Gastroesophageal sphincter (tissue), 4 donors: ENCODE measurements around the gene MGAT4A. TPM values are rescaled to one million over a fixed set of nuclear protein-coding genes. Genes with fewer than 3 reads are reported as not detected.
A peak's percentile ranks its signal among the peaks of the same experiment; 100 is the strongest.

ENCODE experiments used
- ATAC-seq: fragments of 150-250 bp; one replicate; pipeline ENCODE4 v1.9.1; 2016; ENCODE audit warnings: mild to moderate bottlenecking, moderate library complexity
- H3K27ac ChIP-seq, 4 donors: fragments of 200-600 bp; sonication (generic) in 3 of 4; 1 replicate in 3 of 4; 2 replicates in 1 of 4; pipeline ENCODE4 v1.5.1; 2016 to 2019
- H3K27me3 ChIP-seq: fragments of 200-600 bp; sonication (generic); one replicate; pipeline ENCODE4 v1.5.1; 2019
- H3K36me3 ChIP-seq, 2 donors: fragments of 200-600 bp; sonication (generic); one replicate each; pipeline ENCODE4 v1.5.1; 2019; ENCODE audit warnings: control low read depth in 1 of 2
- H3K4me1 ChIP-seq, 3 donors: fragments of 200-600 bp; sonication (generic); 1 replicate in 2 of 3; 2 replicates in 1 of 3; pipeline ENCODE4 v1.5.1; 2016 to 2019; ENCODE audit warnings: control low read depth in 2 of 3
- H3K4me3 ChIP-seq, 2 donors: fragments of 200-600 bp; sonication (generic); one replicate each; pipeline ENCODE4 v1.5.1; 2019; ENCODE audit warnings: mild to moderate bottlenecking in 1 of 2, moderate library complexity in 1 of 2
- H3K9me3 ChIP-seq, 3 donors: fragments of 200-600 bp; sonication (generic); one replicate each; pipeline ENCODE4 v1.5.1; 2017 to 2019; ENCODE audit warnings: control low read depth in 2 of 3
- EP300 ChIP-seq: sonication (generic); formaldehyde crosslinking; IDR thresholded peaks from one replicate; pipeline ENCODE4 v1.6.1; 2017; ENCODE audit warnings: antibody characterized with exemption, mild to moderate bottlenecking
- POLR2A ChIP-seq, 2 donors: fragments of 450-650 bp; IDR thresholded peaks; one replicate each; pipeline ENCODE4 v1.6.1; 2017; ENCODE audit warnings: antibody characterized with exemption in 2 of 2, mild to moderate bottlenecking in 2 of 2, moderate library complexity in 1 of 2
- POLR2AphosphoS5 ChIP-seq: sonication (generic); formaldehyde crosslinking; IDR thresholded peaks from one replicate; pipeline ENCODE4 v1.6.1; 2017; ENCODE audit warnings: antibody characterized with exemption
- WGBS, 2 donors: methylation state at CpG; one replicate each; pipeline ENCODE4 v1.1.5; 2018; ENCODE audit warnings: low coverage in 1 of 2; 5-methylcytosine and 5-hydroxymethylcytosine counted together
- total RNA-seq, 4 donors: library from RNA; depleted of rRNA; stranded (reverse); fragments of >200 nt; gene quantifications; one replicate each; pipeline ENCODE4 v1.1.0, GENCODE V29; 2016
- TF ChIP-seq, protein P1 (sequence below), 4 experiments: fragments of 200-600 bp in 2 of 4; fragments of 450-650 bp in 2 of 4; sonication (generic) in 1 of 4; IDR thresholded peaks; one replicate each; pipeline ENCODE4 v1.5.1; 2017 to 2019; ENCODE audit warnings: antibody characterized with exemption in 4 of 4, mild to moderate bottlenecking in 2 of 4, moderate library complexity in 2 of 4

The MGAT4A gene
- total RNA-seq, 4 donors from 2014 or later, result 12.7 to 33.0 (median 21.2) TPM

DNA sequence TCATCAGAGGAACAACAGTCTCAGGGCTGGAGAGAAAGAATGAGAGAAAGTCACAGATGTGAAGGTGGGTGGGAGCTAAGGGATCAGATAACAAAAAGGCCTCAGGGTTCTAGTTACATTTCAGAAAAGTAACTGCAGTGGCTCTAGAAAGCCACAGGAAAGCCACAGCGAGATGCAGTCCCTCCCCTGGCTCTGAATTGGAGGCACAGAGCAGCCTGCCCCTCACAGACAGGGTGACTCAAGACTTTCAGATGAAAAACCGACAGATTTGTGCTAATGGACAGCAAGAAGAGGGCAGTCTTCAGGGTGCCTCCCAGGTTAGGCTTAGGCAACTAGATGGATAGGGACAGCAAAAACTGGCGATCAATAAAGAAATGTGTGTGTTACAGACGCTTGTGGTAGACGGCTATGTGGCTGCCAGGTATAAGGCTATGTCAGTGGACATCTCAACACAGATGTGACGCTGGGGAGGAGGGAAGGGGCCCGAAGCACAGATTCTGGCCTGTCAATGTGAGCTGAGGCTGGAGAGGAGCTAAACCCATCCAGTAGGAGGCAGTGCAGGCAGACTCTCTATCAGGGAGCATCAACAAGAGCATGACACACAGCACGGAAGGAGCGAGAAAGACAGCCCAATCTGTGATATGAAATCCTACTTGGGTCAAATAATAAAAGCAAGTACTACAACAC lies 96.4 kb downstream of the MGAT4A start:
- Histone ChIP-seq H3K9me3 (no peaks in the 10 kb centered on the region), H3K36me3 (peaks cover 0 to 73% of the 10 kb centered on the region in 2 donors), H3K27me3 (no peaks in the 10 kb centered on the region), H3K27ac (no peak overlapping the region), H3K4me3 (no peak overlapping the region), H3K4me1 (no peaks in the 10 kb centered on the region)
- no peak for TF ChIP-seq POLR2AphosphoS5
- no peak for TF ChIP-seq EP300
- no peak for TF ChIP-seq POLR2A (IDR thresholded peaks at IDR 0.05)
- TF ChIP-seq, protein P1, sequence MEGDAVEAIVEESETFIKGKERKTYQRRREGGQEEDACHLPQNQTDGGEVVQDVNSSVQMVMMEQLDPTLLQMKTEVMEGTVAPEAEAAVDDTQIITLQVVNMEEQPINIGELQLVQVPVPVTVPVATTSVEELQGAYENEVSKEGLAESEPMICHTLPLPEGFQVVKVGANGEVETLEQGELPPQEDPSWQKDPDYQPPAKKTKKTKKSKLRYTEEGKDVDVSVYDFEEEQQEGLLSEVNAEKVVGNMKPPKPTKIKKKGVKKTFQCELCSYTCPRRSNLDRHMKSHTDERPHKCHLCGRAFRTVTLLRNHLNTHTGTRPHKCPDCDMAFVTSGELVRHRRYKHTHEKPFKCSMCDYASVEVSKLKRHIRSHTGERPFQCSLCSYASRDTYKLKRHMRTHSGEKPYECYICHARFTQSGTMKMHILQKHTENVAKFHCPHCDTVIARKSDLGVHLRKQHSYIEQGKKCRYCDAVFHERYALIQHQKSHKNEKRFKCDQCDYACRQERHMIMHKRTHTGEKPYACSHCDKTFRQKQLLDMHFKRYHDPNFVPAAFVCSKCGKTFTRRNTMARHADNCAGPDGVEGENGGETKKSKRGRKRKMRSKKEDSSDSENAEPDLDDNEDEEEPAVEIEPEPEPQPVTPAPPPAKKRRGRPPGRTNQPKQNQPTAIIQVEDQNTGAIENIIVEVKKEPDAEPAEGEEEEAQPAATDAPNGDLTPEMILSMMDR (IDR thresholded peaks at IDR 0.05), result no peak
- 77 to 78% methylated on average over 5 to 8 of the region's 9 CpGs for WGBS, 2 donors
- no peak for ATAC-seq

DNA sequence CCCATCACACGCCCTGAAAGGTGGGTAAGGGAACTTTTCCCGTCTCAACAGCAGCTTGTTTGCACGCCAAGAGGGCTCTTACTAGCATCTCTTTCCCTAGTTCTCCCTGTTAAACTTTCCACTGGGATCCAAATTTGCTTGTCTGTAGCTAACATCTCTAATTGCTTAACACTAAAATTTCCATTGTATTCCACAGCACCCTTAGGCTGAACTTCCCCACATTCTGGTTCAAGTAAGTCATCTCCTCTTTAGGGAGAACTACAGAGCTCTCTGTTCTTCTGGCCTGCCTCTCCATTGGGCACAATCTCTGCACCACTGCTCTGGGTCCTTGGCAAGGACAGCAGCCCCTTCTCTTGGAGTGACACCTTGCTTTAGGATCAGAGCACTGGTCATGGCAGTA lies 98.6 kb downstream of the MGAT4A start:
- no peaks in the 10 kb centered on the region for H3K27me3 ChIP-seq
- no peak for TF ChIP-seq POLR2AphosphoS5
- TF ChIP-seq POLR2A (IDR thresholded peaks at IDR 0.05), result no peak
- no peak for TF ChIP-seq EP300
- TF ChIP-seq, protein P1 (IDR thresholded peaks at IDR 0.05), result no peak
- 90% methylated on average over 2 of the region's 3 CpGs; no CpG with 5 or more reads in 1 of the 2 donors for WGBS, 2 donors
- peaks cover 0 to 54% of the 10 kb centered on the region in 2 donors for H3K36me3 ChIP-seq
- H3K9me3 ChIP-seq, result no peaks in the 10 kb centered on the region
- no peak overlapping the region for H3K27ac ChIP-seq
- no peaks in the 10 kb centered on the region for H3K4me1 ChIP-seq
- ATAC-seq, result no peak
- no peak overlapping the region for H3K4me3 ChIP-seq

DNA sequence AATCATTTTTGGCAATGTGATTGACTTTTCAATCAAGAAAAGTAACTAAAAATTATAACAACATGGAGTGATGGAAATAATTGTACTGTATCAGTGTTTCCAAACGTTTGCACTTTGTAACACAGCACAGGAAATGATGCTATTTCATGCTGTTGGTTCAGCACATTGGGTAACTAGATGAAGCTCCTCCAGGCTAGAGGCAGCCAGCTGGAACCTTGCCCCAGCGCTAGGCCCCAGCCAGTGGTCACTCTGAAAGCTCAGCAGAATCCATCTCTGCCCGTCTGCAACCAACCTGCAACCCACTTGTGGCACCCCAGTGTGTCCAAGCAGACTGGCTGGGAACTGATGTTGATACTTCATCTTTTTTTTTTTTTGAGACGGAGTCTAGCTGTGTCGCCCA lies 107.3 kb downstream of the MGAT4A start:
- no peaks in the 10 kb centered on the region for H3K4me1 ChIP-seq
- H3K36me3 ChIP-seq, result peaks cover 0 to 31% of the 10 kb centered on the region in 2 donors
- H3K27ac ChIP-seq, result no peak overlapping the region
- H3K4me3 ChIP-seq, result no peak overlapping the region
- WGBS, 2 donors, result 49 to 79% methylated on average over 3 to 5 of the region's 5 CpGs
- no peak for TF ChIP-seq EP300
- TF ChIP-seq, protein P1 (IDR thresholded peaks at IDR 0.05), result no peak
- TF ChIP-seq POLR2A (IDR thresholded peaks at IDR 0.05), result no peak
- TF ChIP-seq POLR2AphosphoS5, result no peak
- no peaks in the 10 kb centered on the region for H3K9me3 ChIP-seq
- ATAC-seq, result peak; percentile 84
- no peaks in the 10 kb centered on the region for H3K27me3 ChIP-seq

DNA sequence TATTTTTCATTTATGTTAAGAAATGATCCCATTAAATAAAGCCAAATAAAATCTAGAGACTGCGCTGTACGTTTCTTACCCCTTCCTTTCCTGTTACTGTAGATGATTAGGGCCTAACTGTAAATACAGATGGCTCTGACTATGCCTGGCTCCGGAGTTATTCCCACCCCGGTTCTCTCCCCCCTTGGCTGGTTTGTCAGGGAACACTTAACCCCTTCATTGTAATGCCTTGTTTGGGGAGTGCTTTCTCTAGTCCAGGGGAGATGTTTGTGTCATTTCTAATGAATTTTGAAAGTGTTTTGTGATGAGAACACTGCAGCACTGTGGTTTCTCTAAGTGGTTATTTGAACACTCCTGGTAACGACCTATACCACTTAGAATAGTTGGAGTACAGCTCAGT lies 113.8 kb downstream of the MGAT4A start:
- Histone ChIP-seq H3K9me3 (no peaks in the 10 kb centered on the region), H3K4me3 (no peak overlapping the region), H3K4me1 (peaks cover 0 to 14% (median 0%) of the 10 kb centered on the region in 3 donors), H3K27ac (no peak overlapping the region), H3K27me3 (no peaks in the 10 kb centered on the region), H3K36me3 (peaks cover 2 to 80% of the 10 kb centered on the region in 2 donors)
- ATAC-seq, result no peak
- TF ChIP-seq, protein P1 (IDR thresholded peaks at IDR 0.05), result no peak
- TF ChIP-seq EP300 (no peak), POLR2AphosphoS5 (no peak), POLR2A (IDR thresholded peaks at IDR 0.05) (no peak)
- WGBS, 2 donors, result 33 to 49% methylated on average over 4 to 5 of the region's 5 CpGs

DNA sequence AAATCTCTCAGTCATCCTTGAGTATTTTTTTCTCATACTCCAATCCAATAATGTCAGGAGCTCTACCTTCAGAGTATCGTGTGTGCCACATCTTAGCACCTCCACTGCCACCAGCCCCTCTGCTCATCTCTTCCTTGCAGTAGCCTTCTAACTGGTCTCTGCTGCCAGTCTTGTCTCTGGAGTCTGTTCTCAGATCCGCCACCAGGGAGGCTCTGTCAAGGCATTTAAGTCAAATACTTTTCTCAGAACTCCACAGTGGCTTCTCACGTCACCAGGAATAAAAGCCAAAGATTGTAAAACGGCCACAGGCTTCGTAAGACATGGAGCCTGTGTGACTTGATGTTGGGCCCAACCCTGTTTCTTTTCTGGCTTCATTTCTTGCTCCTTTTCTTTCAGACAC lies 115.5 kb downstream of the MGAT4A start:
- no peak overlapping the region for H3K27ac ChIP-seq
- no peak overlapping the region for H3K4me3 ChIP-seq
- 68 to 82% methylated on average over 4 of the region's 5 CpGs for WGBS, 2 donors
- H3K36me3 ChIP-seq, result peaks cover 2 to 91% of the 10 kb centered on the region in 2 donors
- no peaks in the 10 kb centered on the region for H3K9me3 ChIP-seq
- TF ChIP-seq, protein P1 (IDR thresholded peaks at IDR 0.05), result no peak
- TF ChIP-seq EP300 (no peak), POLR2AphosphoS5 (no peak), POLR2A (IDR thresholded peaks at IDR 0.05) (no peak)
- peaks cover 0 to 31% (median 11%) of the 10 kb centered on the region in 3 donors for H3K4me1 ChIP-seq
- no peaks in the 10 kb centered on the region for H3K27me3 ChIP-seq
- ATAC-seq, result no peak
